ENCODE results near the gene ATP10B. TPM values are rescaled to one million over a fixed set of nuclear protein-coding genes. Genes with fewer than 3 reads are reported as not detected.
A peak's percentile ranks its signal among the peaks of the same experiment; 100 is the strongest.
"Not testable (repeated sequence)": the region's sequence is repeated elsewhere in the genome, so short reads cannot be mapped to it uniquely, and the experiment has no call there.

Gene ATP10B
- total RNA-seq, 4 donors from 2014 or later = 116 to 298 (median 150) TPM

DNA sequence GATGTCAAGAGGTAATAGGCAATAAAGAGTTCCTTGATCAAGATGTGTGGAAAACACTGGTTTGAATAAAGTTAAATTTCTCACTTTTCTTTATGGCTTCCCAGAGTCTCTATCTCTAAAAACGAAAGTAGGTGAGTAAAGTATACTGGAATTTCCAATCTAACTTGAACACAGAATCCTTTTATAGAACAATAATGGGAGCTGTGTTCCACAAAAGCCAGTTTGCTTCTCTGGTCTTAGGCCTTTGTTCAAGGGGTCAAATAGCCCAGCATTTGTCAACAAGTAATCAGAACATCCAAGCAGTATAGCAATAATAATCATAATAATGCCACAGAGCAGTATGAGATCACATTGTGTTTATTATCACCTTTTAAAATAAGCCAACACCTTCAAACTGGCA lies 20.2 kb downstream of the ATP10B start:
- Histone ChIP-seq H3K27ac (no peak overlapping the region), H3K27me3 (no peaks in the 10 kb centered on the region), H3K4me1 (no peaks in the 10 kb centered on the region), H3K4me3 (no peak overlapping the region), H3K36me3 (no peaks in the 10 kb centered on the region), H3K9me3 (peaks cover 2 to 9% of the 10 kb centered on the region in 2 donors)
- TF ChIP-seq POLR2AphosphoS5 (IDR thresholded peaks at IDR 0.05) (no peak), POLR2A (IDR thresholded peaks at IDR 0.05) (no peak), EP300 (IDR thresholded peaks at IDR 0.05; ENCODE audit: low read depth) (no peak)
- TF ChIP-seq, protein P1, sequence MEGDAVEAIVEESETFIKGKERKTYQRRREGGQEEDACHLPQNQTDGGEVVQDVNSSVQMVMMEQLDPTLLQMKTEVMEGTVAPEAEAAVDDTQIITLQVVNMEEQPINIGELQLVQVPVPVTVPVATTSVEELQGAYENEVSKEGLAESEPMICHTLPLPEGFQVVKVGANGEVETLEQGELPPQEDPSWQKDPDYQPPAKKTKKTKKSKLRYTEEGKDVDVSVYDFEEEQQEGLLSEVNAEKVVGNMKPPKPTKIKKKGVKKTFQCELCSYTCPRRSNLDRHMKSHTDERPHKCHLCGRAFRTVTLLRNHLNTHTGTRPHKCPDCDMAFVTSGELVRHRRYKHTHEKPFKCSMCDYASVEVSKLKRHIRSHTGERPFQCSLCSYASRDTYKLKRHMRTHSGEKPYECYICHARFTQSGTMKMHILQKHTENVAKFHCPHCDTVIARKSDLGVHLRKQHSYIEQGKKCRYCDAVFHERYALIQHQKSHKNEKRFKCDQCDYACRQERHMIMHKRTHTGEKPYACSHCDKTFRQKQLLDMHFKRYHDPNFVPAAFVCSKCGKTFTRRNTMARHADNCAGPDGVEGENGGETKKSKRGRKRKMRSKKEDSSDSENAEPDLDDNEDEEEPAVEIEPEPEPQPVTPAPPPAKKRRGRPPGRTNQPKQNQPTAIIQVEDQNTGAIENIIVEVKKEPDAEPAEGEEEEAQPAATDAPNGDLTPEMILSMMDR (IDR thresholded peaks at IDR 0.05) = no peak
- 60 to 80% methylated on average over 1 of the region's 1 CpG for WGBS, 2 donors (ENCODE audit: low coverage in 1 of 2)
- in situ Hi-C loops (cut with MboI; ENCODE audit: low pct_ligation_motif_present in 1 of 4, low pct_unique_long_range_greater_than_20kb in 1 of 4, low sequenced_read_pairs in 3 of 4) (no loop called here), intact Hi-C loops (cut with DNase I; ENCODE audit: low total_unique reads) (no loop called here)
- no peak for DNase-seq

DNA sequence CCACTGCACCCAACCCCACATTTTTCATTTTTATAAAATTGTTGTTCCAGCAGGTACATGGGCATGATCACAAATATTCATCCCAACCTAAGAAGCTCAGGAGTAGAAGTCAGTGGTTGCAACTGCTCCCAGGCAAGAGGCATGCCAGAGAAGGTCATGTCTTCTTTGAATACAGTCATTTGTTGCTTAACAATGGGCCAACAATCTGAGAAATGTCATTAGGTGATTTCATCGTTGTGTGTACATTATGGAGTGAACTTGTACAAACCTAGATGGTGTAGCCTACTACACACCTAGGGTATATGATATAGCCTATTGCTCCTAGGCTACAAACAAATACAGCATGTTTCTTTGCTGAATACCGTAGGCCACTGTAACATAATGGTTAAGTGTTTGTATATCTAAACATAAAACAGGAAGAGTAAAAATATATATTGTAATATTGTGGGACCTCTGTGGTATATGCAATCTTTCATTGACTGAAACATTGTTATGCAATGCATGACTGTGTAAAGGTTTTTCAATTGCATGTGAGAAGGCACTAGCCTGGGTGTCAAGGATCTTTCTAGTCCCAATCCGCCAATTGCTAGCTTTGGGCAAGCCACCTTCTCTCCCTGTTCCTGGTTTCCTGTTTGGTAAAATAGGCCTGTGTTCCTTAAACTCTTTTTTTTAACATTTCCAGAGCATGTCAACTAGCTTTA lies 27.6 kb downstream of the ATP10B start:
- Histone ChIP-seq H3K4me1 (no peaks in the 10 kb centered on the region), H3K9me3 (peaks cover 3 to 15% of the 10 kb centered on the region in 2 donors), H3K27ac (no peak overlapping the region), H3K27me3 (no peaks in the 10 kb centered on the region), H3K36me3 (no peaks in the 10 kb centered on the region), H3K4me3 (no peak overlapping the region)
- intact Hi-C loops (cut with DNase I; ENCODE audit: low total_unique reads) = no loop called here
- DNase-seq = no peak
- 75 to 91% methylated on average over 3 of the region's 3 CpGs for WGBS, 2 donors (ENCODE audit: low coverage in 1 of 2)
- in situ Hi-C loops (cut with MboI; ENCODE audit: low pct_ligation_motif_present in 1 of 4, low pct_unique_long_range_greater_than_20kb in 1 of 4, low sequenced_read_pairs in 3 of 4) = no loop called here
- no peak for TF ChIP-seq EP300 (IDR thresholded peaks at IDR 0.05; ENCODE audit: low read depth)
- no peak for TF ChIP-seq POLR2AphosphoS5 (IDR thresholded peaks at IDR 0.05)
- TF ChIP-seq, protein P1 (IDR thresholded peaks at IDR 0.05) = no peak
- TF ChIP-seq POLR2A (IDR thresholded peaks at IDR 0.05) = no peak

DNA sequence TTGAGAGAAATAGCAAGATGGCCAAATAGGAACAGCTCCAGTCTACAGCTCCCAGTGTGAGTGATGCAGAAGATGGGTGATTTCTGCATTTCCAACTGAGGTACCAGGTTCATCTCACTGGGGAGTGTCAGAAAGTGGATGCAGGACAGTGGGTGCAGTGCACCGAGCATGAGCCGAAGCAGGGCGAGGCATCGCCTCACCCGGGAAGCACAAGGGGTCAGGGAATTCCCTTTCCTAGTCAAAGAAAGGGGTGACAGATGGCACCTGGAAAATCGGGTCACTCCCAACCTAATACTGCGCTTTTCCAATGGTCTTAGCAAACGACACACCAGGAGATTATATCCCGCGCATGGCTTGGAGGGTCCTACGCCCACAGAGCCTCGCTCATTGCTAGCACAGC lies 39.0 kb downstream of the ATP10B start:
- H3K27me3 ChIP-seq; intact Hi-C loops (cut with DNase I; ENCODE audit: low total_unique reads); H3K4me1 ChIP-seq; DNase-seq; H3K4me3 ChIP-seq; H3K36me3 ChIP-seq; in situ Hi-C loops (cut with MboI; ENCODE audit: low pct_ligation_motif_present in 1 of 4, low pct_unique_long_range_greater_than_20kb in 1 of 4, low sequenced_read_pairs in 3 of 4); H3K9me3 ChIP-seq; H3K27ac ChIP-seq: not testable (repeated sequence)
- 95% methylated on average over 12 of the region's 12 CpGs; no CpG with 5 or more reads in 1 of the 2 donors for WGBS, 2 donors (ENCODE audit: low coverage in 1 of 2)

DNA sequence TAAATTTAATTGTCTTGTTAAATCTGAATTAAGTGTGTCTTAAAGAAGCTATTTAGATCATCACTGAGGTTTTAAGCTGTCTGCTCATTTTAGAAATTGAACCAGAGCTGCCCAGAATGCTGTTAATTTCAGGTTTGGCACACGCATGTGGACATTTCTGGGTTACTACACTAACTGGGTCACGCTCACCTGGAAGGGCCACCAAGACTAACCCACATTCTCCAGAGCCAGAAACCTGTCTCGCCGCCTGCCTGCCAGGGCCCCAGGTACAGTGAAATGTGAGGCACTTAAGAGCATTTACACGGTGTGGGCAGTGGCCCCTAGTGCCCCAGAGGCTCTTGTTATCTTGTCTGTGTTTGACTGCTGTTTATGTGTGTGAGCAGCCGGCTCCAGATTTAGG lies 46.6 kb downstream of the ATP10B start:
- no peak for DNase-seq
- in situ Hi-C loops (cut with MboI; ENCODE audit: low pct_ligation_motif_present in 1 of 4, low pct_unique_long_range_greater_than_20kb in 1 of 4, low sequenced_read_pairs in 3 of 4) = no loop called here
- H3K4me1 ChIP-seq = peaks cover 0 to 9% (median 3%) of the 10 kb centered on the region in 4 donors
- no peak overlapping the region for H3K4me3 ChIP-seq
- intact Hi-C loops (cut with DNase I; ENCODE audit: low total_unique reads) = no loop called here
- no peak for TF ChIP-seq POLR2A (IDR thresholded peaks at IDR 0.05)
- TF ChIP-seq, protein P1 (IDR thresholded peaks at IDR 0.05) = no peak
- TF ChIP-seq EP300 (IDR thresholded peaks at IDR 0.05; ENCODE audit: low read depth) = no peak
- no peak for TF ChIP-seq POLR2AphosphoS5 (IDR thresholded peaks at IDR 0.05)
- WGBS, 2 donors (ENCODE audit: low coverage in 1 of 2) = 78% methylated on average over 6 of the region's 6 CpGs; no CpG with 5 or more reads in 1 of the 2 donors
- H3K36me3 ChIP-seq = no peaks in the 10 kb centered on the region
- H3K27ac ChIP-seq = no peak overlapping the region
- no peaks in the 10 kb centered on the region for H3K9me3 ChIP-seq
- no peaks in the 10 kb centered on the region for H3K27me3 ChIP-seq

DNA sequence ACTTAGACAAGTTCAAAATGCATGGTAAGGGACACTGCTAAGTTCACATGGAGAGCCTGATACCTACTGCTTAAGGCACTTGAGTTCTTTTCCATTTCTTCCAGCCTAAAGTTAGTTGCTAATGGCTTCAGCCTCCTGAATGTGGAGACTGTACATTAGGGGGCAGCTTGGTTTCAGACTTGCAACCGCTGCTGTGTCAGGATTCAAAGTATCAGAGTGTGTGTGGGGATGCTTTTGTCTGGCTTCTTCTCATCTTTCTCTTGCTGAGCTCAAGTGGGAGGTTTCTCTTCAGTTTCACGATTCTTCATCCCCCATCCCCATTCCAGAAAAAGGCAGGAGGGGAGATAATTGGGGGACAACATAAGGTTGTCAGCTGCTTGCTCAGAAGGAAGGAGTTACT lies 49.4 kb downstream of the ATP10B start:
- WGBS, 2 donors (ENCODE audit: low coverage in 1 of 2) = 55% methylated on average over 2 of the region's 2 CpGs; no CpG with 5 or more reads in 1 of the 2 donors
- intact Hi-C loops (cut with DNase I; ENCODE audit: low total_unique reads) = no loop called here
- Histone ChIP-seq H3K27ac (no peak overlapping the region), H3K4me1 (peaks cover 0 to 14% (median 5%) of the 10 kb centered on the region in 4 donors), H3K36me3 (no peaks in the 10 kb centered on the region), H3K9me3 (no peaks in the 10 kb centered on the region), H3K4me3 (no peak overlapping the region), H3K27me3 (no peaks in the 10 kb centered on the region)
- TF ChIP-seq POLR2AphosphoS5 (IDR thresholded peaks at IDR 0.05) = no peak
- TF ChIP-seq, protein P1 (IDR thresholded peaks at IDR 0.05) = peak in 2 of 5 experiments; percentile 14 to 34
- in situ Hi-C loops (cut with MboI; ENCODE audit: low pct_ligation_motif_present in 1 of 4, low pct_unique_long_range_greater_than_20kb in 1 of 4, low sequenced_read_pairs in 3 of 4) = no loop called here
- peak; percentile 19 for DNase-seq

Data from transverse colon (tissue), 4 donors.